ENCODE measurements around the gene CYP2U1. TPM values are rescaled to one million over a fixed set of nuclear protein-coding genes. Genes with fewer than 3 reads are reported as not detected.

The CYP2U1 gene
- total and polyA plus RNA-seq, 2 of the 8 experiments (the other 6 are each of a cell fraction or from before 2014, with no cell fraction given) = 3.1 to 5.0 TPM

DNA sequence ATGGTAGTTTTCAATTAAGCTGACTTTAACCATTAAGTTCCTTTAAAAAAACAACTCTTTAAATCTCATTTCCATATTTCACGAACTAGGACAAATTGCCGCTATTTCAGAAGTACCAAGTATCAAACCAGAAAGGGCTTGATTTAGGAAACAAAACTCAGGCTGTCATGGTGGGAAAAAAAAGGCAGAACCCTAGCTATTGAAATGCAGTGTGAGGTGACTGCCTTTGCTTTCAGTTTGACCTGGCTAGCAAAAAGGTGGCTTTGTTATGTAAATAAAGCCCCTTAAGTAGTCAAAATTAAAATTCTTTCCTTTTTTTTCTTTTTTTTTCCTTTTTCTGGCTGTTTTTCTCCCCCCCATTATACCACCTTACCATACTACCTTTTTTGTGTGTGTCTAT, 40.6 kb upstream of the CYP2U1 start:
- Histone ChIP-seq H4K91ac (replicated peaks; ENCODE audit: insufficient read length, low read length) (no peak overlapping the region), H3K4me2 (ENCODE audit: insufficient read depth in 1 of 2, low read depth in 2 of 2, low read length in 2 of 2) (peak overlapping the region in 1 of 2 experiments; percentile 11; a peak in 1 of 4 replicates), H2BK15ac (ENCODE audit: low read length) (no peak overlapping the region), H3K18ac (ENCODE audit: extremely low read depth, low read length) (no peak overlapping the region), H2BK120ac (replicated peaks; ENCODE audit: low read depth, low read length) (no peak overlapping the region), H3K9me3 (ENCODE audit: insufficient read depth in 2 of 2, low read depth in 1 of 2, low read length in 1 of 2) (peaks cover 24 to 42% of the 10 kb centered on the region in 2 experiments), H3K23ac (ENCODE audit: insufficient read length) (no peak overlapping the region), H2AK5ac (ENCODE audit: low read depth, low read length) (no peak overlapping the region), H3K27me3 (replicated peaks in 1 of 4; ENCODE audit: control insufficient read depth in 3 of 4, extremely low read depth in 1 of 4, insufficient read depth in 3 of 4, low read length in 3 of 4) (no peaks in the 10 kb centered on the region), H3K9ac (replicated peaks in 1 of 4; ENCODE audit: extremely low read depth in 1 of 4, low read depth in 3 of 4, low read length in 3 of 4) (no peak overlapping the region), H3K4ac (replicated peaks; ENCODE audit: insufficient read length, low read depth, low read length) (no peak overlapping the region), H3K56ac (replicated peaks; ENCODE audit: insufficient read length, low read depth, low read length) (no peak overlapping the region), H2BK5ac (ENCODE audit: low read depth, low read length) (no peak overlapping the region), H3K14ac (ENCODE audit: insufficient read length) (no peak overlapping the region), H3K4me3 (ENCODE audit: extremely low read depth in 1 of 4, insufficient read depth in 2 of 4, low read depth in 3 of 4, low read length in 4 of 4) (peak overlapping the region in 1 of 4 experiments; percentile 31; a peak in 1 of 8 replicates), H3K36me3 (ENCODE audit: control insufficient read depth in 2 of 4, insufficient read depth in 4 of 4, low read length in 3 of 4) (peaks cover 0 to 9% (median 4%) of the 10 kb centered on the region in 4 experiments; a peak in 3 of 8 replicates), H4K5ac (ENCODE audit: insufficient read length, low read depth, low read length) (no peak overlapping the region), H2BK20ac (ENCODE audit: low read length) (no peak overlapping the region), H4K8ac (ENCODE audit: extremely low read depth, insufficient read depth, low read length) (no peak overlapping the region), H3K79me1 (ENCODE audit: low read depth, low read length) (no peaks in the 10 kb centered on the region), H3K27ac (ENCODE audit: low read depth, low read length) (0 out of 2 replicates have a peak overlapping the region, but pooled peaks have one; percentile 67), H3K4me1 (replicated peaks in 1 of 4; ENCODE audit: control insufficient read depth in 3 of 4, insufficient read depth in 4 of 4, low read length in 3 of 4) (no peaks in the 10 kb centered on the region), H3K79me2 (ENCODE audit: control insufficient read depth in 1 of 2, insufficient read depth in 2 of 2, low read length in 2 of 2) (no peaks in the 10 kb centered on the region), H2AFZ (ENCODE audit: low read length) (no peak overlapping the region), H2BK12ac (ENCODE audit: low read depth, low read length) (no peak overlapping the region), H4K20me1 (replicated peaks in 1 of 2; ENCODE audit: control insufficient read depth in 1 of 2, insufficient read depth in 2 of 2, low read length in 2 of 2) (no peaks in the 10 kb centered on the region), H3K23me2 (ENCODE audit: low read depth, low read length) (no peaks in the 10 kb centered on the region)
- WGBS, 2 experiments (ENCODE audit: extremely low coverage in 1 of 2, insufficient coverage in 1 of 2, insufficient read length in 1 of 2, insufficient replicate concordance in 2 of 2, low coverage in 1 of 2, low lambda C conversion rate in 2 of 2, missing lambda C conversion rate in 1 of 2) = 61% methylated on average over 2 of the region's 2 CpGs; no CpG with 5 or more reads in 1 of the 2 experiments
- DNase-seq (ENCODE audit: low read depth in 1 of 2, low spot score in 2 of 2) (peak in 1 of 2 experiments; percentile 29), FAIRE-seq (peak; percentile 87)
- ChIA-PET CTCF (ENCODE audit: partially characterized antibody) (interaction anchor here (1.3 kb wide), 1 partner anchor 43 kb away, joined by 3 read pairs; no protein-coding TSS in a partner anchor), POLR2A (ENCODE audit: partially characterized antibody) (interaction anchor here (0.7 to 1.6 kb wide), 2 partner anchors 171 to 1606 kb away, joined by 3 to 4 read pairs; partner anchors contain the start of gene PAPSS1)
- no peak for TF ChIP-seq CEBPB (IDR thresholded peaks at IDR 0.05; ENCODE audit: low read depth, low read length)
- no peak for TF ChIP-seq BACH1 (IDR thresholded peaks at IDR 0.05; ENCODE audit: low read length)
- TF ChIP-seq POU5F1 (IDR thresholded peaks at IDR 0.05; ENCODE audit: low read depth, low read length) = peak; percentile 64; the same call in 1 of the 2 replicates

Measured in H1 (cell line).